LoVo (cell line): ENCODE results near the gene MRPS22.
"Not testable (repeated sequence)": the region's sequence is repeated elsewhere in the genome, so short reads cannot be mapped to it uniquely, and the experiment has no call there.

ENCODE experiments used
- DNase-seq: peaks from one replicate; pipeline ENCODE4 v3.0.0-alpha.2; 2016; ENCODE audit warnings: low spot score

The MRPS22 gene

GRCh38 chr3:139312416-139312815, 31.4 kb upstream of the MRPS22 start:
- DNase-seq, result no peak

GRCh38 chr3:139312959-139313358, 30.9 kb upstream of the MRPS22 start:
- peak; percentile 72 for DNase-seq

- no peak for DNase-seq
Observed at GRCh38 chr3:139313921-139314320, 29.9 kb upstream of the MRPS22 start.

- DNase-seq, result no peak
Observed at GRCh38 chr3:139317215-139317614, 26.6 kb upstream of the MRPS22 start.

- peak; percentile 67 for DNase-seq
Observed at GRCh38 chr3:139317660-139318430, 26.0 kb upstream of the MRPS22 start.

- peak; percentile 43 for DNase-seq
Observed at GRCh38 chr3:139318431-139318816, 25.4 kb upstream of the MRPS22 start.

- no peak for DNase-seq
Observed at GRCh38 chr3:139318826-139319225, 25.0 kb upstream of the MRPS22 start.

- no peak for DNase-seq
Observed at GRCh38 chr3:139319428-139320402, 24.1 kb upstream of the MRPS22 start.

- no peak for DNase-seq
Observed at GRCh38 chr3:139320551-139321309, 23.1 kb upstream of the MRPS22 start.

- no peak for DNase-seq
Observed at GRCh38 chr3:139322346-139322745, 21.5 kb upstream of the MRPS22 start.

- DNase-seq, result no peak
Observed at GRCh38 chr3:139323146-139323545, 20.7 kb upstream of the MRPS22 start.

GRCh38 chr3:139324456-139324855, 19.4 kb upstream of the MRPS22 start:
- no peak for DNase-seq

- DNase-seq, result no peak
Observed at GRCh38 chr3:139325551-139325950, 18.3 kb upstream of the MRPS22 start.

GRCh38 chr3:139326131-139326530, 17.7 kb upstream of the MRPS22 start:
- no peak for DNase-seq

- DNase-seq, result no peak
Observed at GRCh38 chr3:139326707-139327106, 17.1 kb upstream of the MRPS22 start.

- DNase-seq, result no peak
Observed at GRCh38 chr3:139327231-139327630, 16.6 kb upstream of the MRPS22 start.

GRCh38 chr3:139327861-139328260, 16.0 kb upstream of the MRPS22 start:
- DNase-seq, result no peak

GRCh38 chr3:139328356-139328755, 15.5 kb upstream of the MRPS22 start:
- DNase-seq, result no peak

- DNase-seq, result peak; percentile 86
Observed at GRCh38 chr3:139329364-139329850, 14.4 kb upstream of the MRPS22 start.

GRCh38 chr3:139332092-139332491, 11.7 kb upstream of the MRPS22 start:
- DNase-seq, result no peak

- not testable (repeated sequence) for DNase-seq
Observed at GRCh38 chr3:139334675-139335074, 9.1 kb upstream of the MRPS22 start.

- no peak for DNase-seq
Observed at GRCh38 chr3:139338405-139338804, 5.4 kb upstream of the MRPS22 start.
